ENCODE results near the gene SMIM36.

- TF ChIP-seq CTCF (IDR thresholded peaks at IDR 0.05; ENCODE audit: low read length): no peak
- no peak for TF ChIP-seq EZH2 (optimal IDR thresholded peaks at IDR 0.05; ENCODE audit: low read depth, low read length)
Observed at GRCh38 chr17:55446581-55447205, 64.6 kb downstream of the SMIM36 start.
